ENCODE data around the gene PPP2R2C. TPM values are rescaled to one million over a fixed set of nuclear protein-coding genes. Genes with fewer than 3 reads are reported as not detected.

Gene PPP2R2C
- total and polyA plus RNA-seq, 2 experiments from 2014 or later, result 1.3 to 9.2 TPM

- Histone ChIP-seq H2AFZ (no peak overlapping the region), H3K4me1 (ENCODE audit: insufficient read depth) (no peaks in the 10 kb centered on the region; the same call in 1 of the 2 replicates), H3K79me2 (replicated peaks; ENCODE audit: insufficient read depth) (no peaks in the 10 kb centered on the region), H3K27me3 (ENCODE audit: insufficient read depth) (no peaks in the 10 kb centered on the region), H4K20me1 (replicated peaks; ENCODE audit: insufficient read depth) (no peaks in the 10 kb centered on the region), H3K9me2 (ENCODE audit: insufficient read depth) (0 out of 2 replicates have a peak, but pooled peaks cover 9% of the 10 kb centered on the region), H3K36me3 (ENCODE audit: insufficient read depth) (no peaks in the 10 kb centered on the region), H3K4me2 (no peak overlapping the region), H3K4me3 (no peak overlapping the region), H3K27ac (ENCODE audit: low read depth) (no peak overlapping the region), H3F3A (replicated peaks; ENCODE audit: low read depth) (no peaks in the 10 kb centered on the region)
- H3K36me3 Mint-ChIP-seq (ENCODE audit: low read depth), result no peaks in the 10 kb centered on the region
- H3K27me3 Mint-ChIP-seq (ENCODE audit: insufficient read depth, low read depth, poor library complexity), result peaks cover 10% of the 10 kb centered on the region
- peaks cover 15% of the 10 kb centered on the region for H3K4me1 Mint-ChIP-seq
- DNase-seq (ENCODE audit: low spot score) (no peak), ATAC-seq (no peak)
- no peak overlapping the region for H3K4me3 Mint-ChIP-seq
- H3K27ac Mint-ChIP-seq, result no peak overlapping the region
- no peak for TF ChIP-seq EZH2phosphoT487 (IDR thresholded peaks at IDR 0.05; ENCODE audit: unreplicated experiment)
- no peak for TF ChIP-seq CREB1 (CRISPR knock-in tag; IDR thresholded peaks at IDR 0.05; ENCODE audit: low read depth)
- TF ChIP-seq JUNB (IDR thresholded peaks at IDR 0.05; ENCODE audit: unreplicated experiment), result no peak
- no peak for TF ChIP-seq REST (IDR thresholded peaks at IDR 0.05; ENCODE audit: unreplicated experiment)
- no peak for TF ChIP-seq STAT1 (IDR thresholded peaks at IDR 0.05; ENCODE audit: unreplicated experiment)
- TF ChIP-seq ETS1 (IDR thresholded peaks at IDR 0.05), result no peak
- no peak for TF ChIP-seq ZNF462 (CRISPR knock-in tag; IDR thresholded peaks at IDR 0.05)
- no peak for TF ChIP-seq ZNF331 (CRISPR knock-in tag; IDR thresholded peaks at IDR 0.05; ENCODE audit: low read depth)
- no peak for TF ChIP-seq POLR2AphosphoS5 (IDR thresholded peaks at IDR 0.05; ENCODE audit: low read depth)
- TF ChIP-seq NANOG (IDR thresholded peaks at IDR 0.05; ENCODE audit: borderline replicate concordance), result no peak
- no peak for TF ChIP-seq CTCF (conservative IDR thresholded peaks at IDR 0.05; ENCODE audit: low read depth in 2 of 2)
- no peak for TF ChIP-seq EZH2 (IDR thresholded peaks at IDR 0.05; ENCODE audit: low read depth, unreplicated experiment)
- no peaks in the 10 kb centered on the region; the same call in 2 of the 3 replicates for H3K9me3 Mint-ChIP-seq
Measured at GRCh38 chr4:6420036-6420435, 52.4 kb downstream of the PPP2R2C start.

All from GM23338 (cell line).